NB4 (cell line): Measurements from ENCODE around the gene CYB5R3.

Source experiments
- CTCF ChIP-seq: IDR thresholded peaks from one replicate; pipeline ENCODE4 v1.5.1; 2012; ENCODE audit warnings: low read depth, low read length
- MAX ChIP-seq: IDR thresholded peaks from 2 replicates; pipeline ENCODE4 v1.6.1; 2011; ENCODE audit warnings: low read depth, low read length
- MYC ChIP-seq: IDR thresholded peaks from 2 replicates; pipeline ENCODE4 v1.6.1; 2011; ENCODE audit warnings: low read depth, low read length
- POLR2A ChIP-seq: IDR thresholded peaks from 2 replicates; pipeline ENCODE4 v1.6.1; 2011; ENCODE audit warnings: mild to moderate bottlenecking; ENCODE audit not compliant: insufficient read length; ENCODE audit errors: extremely low read depth

- TF ChIP-seq CTCF (no peak), POLR2A (no peak), MAX (no peak), MYC (no peak)
Observed at GRCh38 chr22:42644422-42645340, 4.5 kb downstream of the CYB5R3 start.
